ENCODE data around the gene PI16.

PI16 gene

DNA sequence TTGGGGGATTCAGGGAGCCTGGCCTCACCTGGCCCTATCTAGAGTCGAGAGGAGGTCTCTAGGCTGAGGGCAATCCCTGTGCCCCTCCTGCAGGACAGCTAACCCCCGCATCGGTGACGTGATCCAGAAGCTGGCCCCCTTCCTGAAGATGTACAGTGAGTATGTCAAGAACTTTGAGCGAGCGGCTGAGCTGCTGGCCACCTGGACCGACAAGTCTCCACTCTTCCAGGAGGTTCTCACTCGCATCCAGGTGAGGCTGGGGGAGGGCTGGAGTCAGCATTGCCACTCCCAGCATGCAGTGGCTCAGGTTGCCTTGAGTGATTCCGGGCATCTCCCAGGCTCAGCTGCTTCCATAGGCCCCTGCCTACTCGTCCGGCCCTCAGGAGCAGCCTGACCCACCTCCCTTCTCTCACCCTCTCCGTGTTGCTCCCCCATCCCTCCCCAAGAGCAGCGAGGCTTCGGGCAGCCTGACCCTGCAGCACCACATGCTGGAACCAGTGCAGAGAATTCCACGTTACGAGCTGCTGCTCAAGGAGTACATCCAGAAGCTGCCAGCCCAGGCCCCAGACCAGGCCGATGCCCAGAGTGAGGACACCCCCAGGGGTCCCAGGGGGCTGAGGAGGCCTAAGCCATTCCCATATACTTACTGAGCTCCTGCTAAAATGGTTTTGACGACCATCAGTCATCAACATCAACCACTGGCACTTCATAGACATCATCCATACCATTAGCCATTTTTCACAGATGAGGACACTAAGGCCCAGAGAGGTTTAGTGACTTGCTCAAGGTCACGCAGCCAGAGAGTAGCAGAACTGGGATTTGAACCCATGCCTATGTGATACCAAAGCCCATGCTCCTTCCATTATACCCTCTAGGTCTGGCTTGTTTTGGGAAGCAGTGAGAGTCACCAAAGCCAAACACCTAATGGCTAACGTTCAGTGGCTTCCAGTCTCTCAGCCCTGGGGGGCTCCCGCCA is 59.3 kb downstream of the PI16 start:
- Mint-ChIP-seq H3K4me1 (peaks cover 20% of the 10 kb centered on the region), H3K36me3 (peaks cover 23% of the 10 kb centered on the region), H3K27ac (no peak overlapping the region)

More for the DNA sequence above, 59.3 kb downstream of the PI16 start:
- H3K4me3 Mint-ChIP-seq = no peak overlapping the region
- no peak for DNase-seq (ENCODE audit: low spot score in 2 of 2)
- ATAC-seq (ENCODE audit: low read depth) = no peak
- no peaks in the 10 kb centered on the region for H3K27me3 Mint-ChIP-seq
- H3K9me3 Mint-ChIP-seq = no peaks in the 10 kb centered on the region
